ENCODE results near the gene CELF4. TPM values are rescaled to one million over a fixed set of nuclear protein-coding genes. Genes with fewer than 3 reads are reported as not detected.

The CELF4 gene
- total RNA-seq, 3 donors from 2014 or later, result 1.0 TPM; not detected in 2

DNA sequence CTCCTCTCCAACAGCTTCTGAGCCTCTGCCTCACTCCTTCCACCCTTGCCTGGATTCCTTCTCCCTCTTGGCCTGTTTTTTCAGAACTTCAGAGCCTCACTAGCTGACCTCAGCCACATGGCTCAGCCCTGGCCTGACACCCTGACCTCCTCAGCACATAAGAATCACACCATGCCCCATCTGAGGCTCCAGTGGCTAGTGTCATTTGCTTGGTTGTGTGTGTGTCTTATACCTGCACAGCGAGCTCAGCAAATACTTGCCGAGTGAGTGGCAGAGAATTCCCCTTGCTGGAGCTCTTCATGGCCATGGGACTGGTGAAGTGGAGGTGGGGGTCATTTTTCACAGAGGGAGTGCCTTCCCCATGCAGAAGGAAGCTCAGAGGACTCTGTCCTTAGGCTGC, 70.2 kb downstream of the CELF4 start:
- Histone ChIP-seq H3K36me3 (no peaks in the 10 kb centered on the region), H3K27me3 (peaks cover 0 to under 1% of the 10 kb centered on the region in 2 donors), H3K4me3 (no peak overlapping the region), H3K4me1 (no peaks in the 10 kb centered on the region), H3K9me3 (no peaks in the 10 kb centered on the region), H3K27ac (no peak overlapping the region)
- TF ChIP-seq POLR2AphosphoS5 (IDR thresholded peaks at IDR 0.05), result no peak
- TF ChIP-seq, protein P1, sequence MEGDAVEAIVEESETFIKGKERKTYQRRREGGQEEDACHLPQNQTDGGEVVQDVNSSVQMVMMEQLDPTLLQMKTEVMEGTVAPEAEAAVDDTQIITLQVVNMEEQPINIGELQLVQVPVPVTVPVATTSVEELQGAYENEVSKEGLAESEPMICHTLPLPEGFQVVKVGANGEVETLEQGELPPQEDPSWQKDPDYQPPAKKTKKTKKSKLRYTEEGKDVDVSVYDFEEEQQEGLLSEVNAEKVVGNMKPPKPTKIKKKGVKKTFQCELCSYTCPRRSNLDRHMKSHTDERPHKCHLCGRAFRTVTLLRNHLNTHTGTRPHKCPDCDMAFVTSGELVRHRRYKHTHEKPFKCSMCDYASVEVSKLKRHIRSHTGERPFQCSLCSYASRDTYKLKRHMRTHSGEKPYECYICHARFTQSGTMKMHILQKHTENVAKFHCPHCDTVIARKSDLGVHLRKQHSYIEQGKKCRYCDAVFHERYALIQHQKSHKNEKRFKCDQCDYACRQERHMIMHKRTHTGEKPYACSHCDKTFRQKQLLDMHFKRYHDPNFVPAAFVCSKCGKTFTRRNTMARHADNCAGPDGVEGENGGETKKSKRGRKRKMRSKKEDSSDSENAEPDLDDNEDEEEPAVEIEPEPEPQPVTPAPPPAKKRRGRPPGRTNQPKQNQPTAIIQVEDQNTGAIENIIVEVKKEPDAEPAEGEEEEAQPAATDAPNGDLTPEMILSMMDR (IDR thresholded peaks at IDR 0.05), result no peak
- TF ChIP-seq POLR2A (IDR thresholded peaks at IDR 0.05), result no peak
- no peak for DNase-seq (ENCODE audit: low spot score in 2 of 2)
- intact Hi-C loops (cut with DNase I; ENCODE audit: low total_unique reads), result no loop called here

DNA sequence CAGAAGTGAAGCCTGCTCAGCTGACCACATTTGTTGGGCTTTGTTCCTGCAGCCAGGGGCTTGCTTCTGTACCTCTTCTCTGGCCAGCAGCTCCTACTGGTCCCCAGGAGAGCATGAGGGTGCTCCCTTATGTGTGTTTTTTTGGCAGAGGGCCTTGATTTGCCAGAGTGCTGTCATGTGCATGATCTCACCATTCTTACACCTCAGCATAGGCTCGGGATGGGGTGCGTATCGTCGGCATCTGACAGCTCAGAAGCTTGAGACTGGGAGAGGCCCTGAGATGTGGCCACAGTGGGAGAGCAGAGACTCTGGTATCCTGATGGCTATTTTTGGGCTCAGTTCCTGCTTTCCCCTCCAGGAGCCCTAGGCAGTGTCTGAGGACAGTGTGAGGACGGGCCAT, 71.2 kb downstream of the CELF4 start:
- Histone ChIP-seq H3K4me3 (no peak overlapping the region), H3K27me3 (peaks cover 0 to 4% of the 10 kb centered on the region in 2 donors), H3K27ac (no peak overlapping the region), H3K36me3 (no peaks in the 10 kb centered on the region), H3K9me3 (no peaks in the 10 kb centered on the region), H3K4me1 (no peaks in the 10 kb centered on the region)
- TF ChIP-seq, protein P1 (IDR thresholded peaks at IDR 0.05), result no peak
- TF ChIP-seq POLR2AphosphoS5 (IDR thresholded peaks at IDR 0.05) (no peak), POLR2A (IDR thresholded peaks at IDR 0.05) (no peak)
- intact Hi-C loops (cut with DNase I; ENCODE audit: low total_unique reads), result no loop called here
- no peak for DNase-seq (ENCODE audit: low spot score in 2 of 2)

DNA sequence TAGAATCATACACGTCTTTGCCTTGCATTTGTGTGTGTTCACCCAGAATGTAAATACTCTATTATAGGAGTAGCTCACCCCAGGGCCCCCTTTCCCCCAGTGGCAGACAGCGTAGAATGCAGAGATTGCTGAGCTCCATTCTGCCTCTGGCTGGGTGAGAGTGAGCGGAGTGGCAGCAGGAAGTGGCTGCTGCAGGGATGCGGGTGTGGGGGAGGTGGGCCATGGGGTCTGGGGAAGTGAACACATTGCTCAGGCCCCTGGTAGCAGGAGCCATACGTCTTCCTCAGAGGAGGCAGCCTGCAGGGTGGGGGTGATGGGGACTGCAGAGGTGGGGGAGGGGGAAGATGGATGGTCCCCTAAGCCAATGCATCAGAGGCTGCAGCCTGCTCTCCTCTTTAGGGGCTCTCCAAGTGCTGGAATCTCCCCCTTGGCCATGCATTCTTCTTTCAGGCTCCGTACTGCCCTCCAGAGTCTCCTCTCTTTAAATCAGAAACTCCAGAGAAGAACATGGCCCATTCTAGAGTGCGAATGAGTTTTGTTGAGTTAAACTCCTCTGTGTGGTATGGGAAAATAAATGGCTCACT, 72.2 kb downstream of the CELF4 start:
- Histone ChIP-seq H3K27me3 (peaks cover 0 to 10% of the 10 kb centered on the region in 2 donors), H3K9me3 (no peaks in the 10 kb centered on the region), H3K4me1 (no peaks in the 10 kb centered on the region), H3K4me3 (no peak overlapping the region), H3K27ac (no peak overlapping the region), H3K36me3 (no peaks in the 10 kb centered on the region)
- intact Hi-C loops (cut with DNase I; ENCODE audit: low total_unique reads), result no loop called here
- DNase-seq (ENCODE audit: low spot score in 2 of 2), result no peak
- TF ChIP-seq, protein P1 (IDR thresholded peaks at IDR 0.05), result no peak
- TF ChIP-seq POLR2A (IDR thresholded peaks at IDR 0.05) (no peak), POLR2AphosphoS5 (IDR thresholded peaks at IDR 0.05) (no peak)

DNA sequence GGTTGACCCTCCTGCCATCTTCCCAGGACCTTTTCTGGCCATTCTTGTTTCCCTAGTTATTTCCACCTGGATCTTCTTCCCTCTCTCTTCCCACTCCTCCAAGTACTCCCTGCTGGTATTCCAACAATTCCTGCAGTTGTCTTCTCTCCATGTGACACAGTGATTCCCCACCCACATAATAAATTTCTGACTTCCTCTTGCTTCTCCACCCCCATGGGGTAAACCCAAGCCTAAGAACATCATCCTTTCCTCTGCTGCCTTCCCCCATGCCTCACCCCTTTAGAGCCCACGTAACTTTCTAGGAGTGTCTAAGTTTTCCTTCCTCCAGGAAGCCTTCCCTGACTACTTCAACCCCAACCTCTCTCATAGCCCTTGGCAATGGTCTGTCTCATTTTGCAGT, 72.6 kb downstream of the CELF4 start:
- Histone ChIP-seq H3K9me3 (no peaks in the 10 kb centered on the region), H3K36me3 (no peaks in the 10 kb centered on the region), H3K27me3 (peaks cover 0 to 15% of the 10 kb centered on the region in 2 donors), H3K4me1 (no peaks in the 10 kb centered on the region), H3K27ac (no peak overlapping the region), H3K4me3 (no peak overlapping the region)
- intact Hi-C loops (cut with DNase I; ENCODE audit: low total_unique reads), result no loop called here
- DNase-seq (ENCODE audit: low spot score in 2 of 2), result no peak
- TF ChIP-seq POLR2A (IDR thresholded peaks at IDR 0.05) (no peak), POLR2AphosphoS5 (IDR thresholded peaks at IDR 0.05) (no peak)
- TF ChIP-seq, protein P1 (IDR thresholded peaks at IDR 0.05), result no peak

DNA sequence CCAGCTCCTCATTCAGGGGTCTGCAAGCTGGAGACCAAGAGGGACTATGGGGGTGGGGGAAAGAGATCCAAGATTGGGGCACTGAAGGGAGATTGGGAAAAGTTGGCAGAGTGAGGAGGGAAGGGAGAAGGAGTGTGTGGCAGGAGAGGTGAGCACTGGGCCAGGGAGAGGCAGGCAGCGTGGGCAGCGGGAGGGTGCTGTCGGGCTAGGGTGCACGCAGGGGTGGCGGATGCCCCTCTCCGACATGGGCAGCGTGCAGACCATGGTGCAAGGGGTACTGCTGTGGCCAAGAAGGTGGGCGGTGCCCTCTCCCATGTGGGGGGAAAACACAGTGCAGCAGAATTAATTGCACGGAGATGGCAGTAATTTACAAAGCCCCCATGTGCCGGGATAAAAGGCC, 74.1 kb downstream of the CELF4 start:
- TF ChIP-seq, protein P1 (IDR thresholded peaks at IDR 0.05), result no peak
- no peaks in the 10 kb centered on the region for H3K9me3 ChIP-seq
- no peaks in the 10 kb centered on the region for H3K4me1 ChIP-seq
- no peak overlapping the region for H3K27ac ChIP-seq
- H3K27me3 ChIP-seq, result peaks cover 0 to 29% of the 10 kb centered on the region in 2 donors
- no peak overlapping the region for H3K4me3 ChIP-seq
- DNase-seq (ENCODE audit: low spot score in 2 of 2), result no peak
- intact Hi-C loops (cut with DNase I; ENCODE audit: low total_unique reads), result no loop called here
- H3K36me3 ChIP-seq, result no peaks in the 10 kb centered on the region

All from breast epithelium (tissue), 4 donors.